GM12878 (cell line): ENCODE data around the gene UGT2A3. TPM values are rescaled to one million over a fixed set of nuclear protein-coding genes. Genes with fewer than 3 reads are reported as not detected.
A peak's percentile ranks its signal among the peaks of the same experiment; 100 is the strongest.

Experiments
- ATAC-seq: fragments of 200-7000 bp; cut with Tn5 transposase; 3 replicates; pipeline ENCODE4 v1.9.1; 2020; ENCODE audit warnings: mild to moderate bottlenecking, moderate library complexity
- BruUV-seq: library from RNA; stranded (reverse); fragments of 400-500 nt; replicated peaks from 2 replicates; lab custom pipeline; 2021; lab: Mats Ljungman, UMichigan
- CTCF ChIA-PET: fragments of 300-600 bp; sonication (Branson Sonifier 250); formaldehyde crosslinking; extraction: SDS; loops from one replicate; lab custom pipeline; 2021; ENCODE audit warnings: inconsistent platforms; lab: Yijun Ruan, JAX
- POLR2A ChIA-PET: fragments of 350-600 bp; formaldehyde crosslinking; extraction: SDS; loops from one replicate; lab custom pipeline; 2021; ENCODE audit warnings: inconsistent platforms; lab: Charles Lee
- RAD21 ChIA-PET: fragments of 300-600 bp; sonication (Branson Sonifier 250); formaldehyde crosslinking; loops from one replicate; lab custom pipeline; 2023; ENCODE audit warnings: antibody characterized with exemption; ENCODE audit not compliant: unreplicated experiment; lab: Charles Lee
- SMC1A ChIA-PET: fragments of 300-600 bp; sonication (Branson Sonifier 250); formaldehyde crosslinking; loops from one replicate; lab custom pipeline; 2023; ENCODE audit not compliant: unreplicated experiment, uncharacterized antibody; lab: Charles Lee
- DNase-seq: peaks from one replicate; pipeline ENCODE4 v3.0.0-alpha.2; 2011; ENCODE audit warnings: low read depth, low spot score
- FAIRE-seq: peaks from 3 replicates; lab custom pipeline; 2011; peaks lifted over from hg19 to GRCh38; lab: Jason Lieb, UNC
- H2AFZ ChIP-seq: 2 replicates; pipeline ENCODE4 v1.6.0; 2011; ENCODE audit warnings: low read depth, low read length, control low read depth; ENCODE audit not compliant: control insufficient read depth
- H3K27ac ChIP-seq: 2 replicates; pipeline ENCODE4 v1.5.1; 2011; ENCODE audit warnings: control low read depth; ENCODE audit not compliant: control insufficient read depth, insufficient read depth
- H3K27me3 ChIP-seq, 2 experiments: replicated peaks in 1 of 2; 2 replicates each; pipeline versions ENCODE4 v1.6.0 to v1.6.1; 2011; ENCODE audit warnings: low read length in 1 of 2; ENCODE audit not compliant: control insufficient read depth in 2 of 2, insufficient read depth in 2 of 2
- H3K36me3 ChIP-seq, 2 experiments: 2 replicates each; pipeline ENCODE4 v1.5.1; 2011; ENCODE audit warnings: low read length in 1 of 2; ENCODE audit not compliant: control insufficient read depth in 2 of 2, insufficient read depth in 2 of 2
- H3K4me1 ChIP-seq: 2 replicates; pipeline ENCODE4 v1.6.1; 2011; ENCODE audit warnings: mild to moderate bottlenecking, low read length, moderate library complexity, mixed read lengths; ENCODE audit not compliant: control insufficient read depth, insufficient read depth
- H3K4me2 ChIP-seq: 2 replicates; pipeline ENCODE4 v1.6.0; 2011; ENCODE audit warnings: control low read depth; ENCODE audit not compliant: control insufficient read depth, insufficient read depth
- H3K4me3 ChIP-seq: fragments of 200-600 bp; sonication (generic); 2 replicates; pipeline ENCODE4 v1.5.1; 2016
- H3K79me2 ChIP-seq: 2 replicates; pipeline ENCODE4 v1.6.0; 2011; ENCODE audit warnings: low read length; ENCODE audit not compliant: control insufficient read depth, insufficient read depth
- H3K9ac ChIP-seq: 2 replicates; pipeline ENCODE4 v1.8.0; 2011; ENCODE audit warnings: low read length, control low read depth, mixed read lengths; ENCODE audit not compliant: control insufficient read depth, insufficient read depth
- H3K9me3 ChIP-seq: replicated peaks from 3 replicates; pipeline ENCODE4 v1.5.1; 2011; ENCODE audit warnings: mild to moderate bottlenecking, low read length; ENCODE audit not compliant: control insufficient read depth, insufficient read depth
- H4K20me1 ChIP-seq: 2 replicates; pipeline ENCODE4 v1.6.0; 2011; ENCODE audit not compliant: control insufficient read depth, insufficient read depth
- FOXK2 ChIP-seq: fragments of 450-650 bp; IDR thresholded peaks from 2 replicates; pipeline ENCODE4 v1.6.1; 2017; ENCODE audit warnings: mild to moderate bottlenecking, moderate library complexity
- IRF4 ChIP-seq: IDR thresholded peaks from 2 replicates; pipeline ENCODE4 v1.6.1; 2011; ENCODE audit warnings: low read depth, low read length
- KDM1A ChIP-seq: fragments of 200-600 bp; sonication (generic); IDR thresholded peaks from 2 replicates; pipeline ENCODE4 v1.6.1; 2016; ENCODE audit warnings: borderline replicate concordance
- MTA3 ChIP-seq: IDR thresholded peaks from 2 replicates; pipeline ENCODE4 v1.6.1; 2012; ENCODE audit warnings: low read length, inconsistent platforms, borderline replicate concordance
- RCOR1 ChIP-seq: conservative IDR thresholded peaks from 2 replicates; pipeline ENCODE4 v1.6.1; 2012; ENCODE audit warnings: low read depth, low read length, improper control_type of control experiment
- RELA ChIP-seq: fragments of 450-650 bp; IDR thresholded peaks from 2 replicates; pipeline ENCODE4 v1.8.0; 2014; ENCODE audit warnings: borderline replicate concordance; ENCODE audit not compliant: partially characterized antibody
- SMAD5 ChIP-seq: IDR thresholded peaks from 2 replicates; pipeline ENCODE4 v1.6.1; 2016; ENCODE audit warnings: antibody characterized with exemption, low read depth
- WGBS: methylation state at CpG from one replicate; pipeline ENCODE4 v1.1.6; 2016; ENCODE audit warnings: low lambda C conversion rate; ENCODE audit not compliant: insufficient replicate concordance, insufficient coverage; ENCODE audit errors: missing lambda C conversion rate; 5-methylcytosine and 5-hydroxymethylcytosine counted together
- in situ Hi-C: fragments of 300-500 bp; cut with MboI; formaldehyde crosslinking; loops from 9 replicates; pipeline ENCODE4 v1.14.3; 2018; ENCODE audit warnings: mixed read lengths
- intact Hi-C: fragments of 100-400 bp; cut with micrococcal nuclease; formaldehyde crosslinking; loops from one replicate; pipeline ENCODE4 v1.14.2; 2022; ENCODE audit not compliant: unreplicated experiment
- polyA plus RNA-seq, 11 experiments: library from polyadenylated mRNA; depleted of rRNA in 4 of 11; unstranded in 6 of 11; stranded (reverse) in 5 of 11; fragments of >200 nt; fragmentation: Nextera tagmentation in 4 of 11; fragmentation: Illumina TruSeq in 1 of 11; extraction: Ambion mirVana in 4 of 11; extraction: Trizol in 1 of 11; gene quantifications; 1 replicate in 1 of 11; 2 replicates in 10 of 11; pipeline versions ENCODE4 v1.2.1 to v1.2.3, GENCODE V29; 2011 to 2016; ENCODE audit warnings: inconsistent platforms in 2 of 11, missing spikeins in 2 of 11, low read depth in 1 of 11
- total RNA-seq, 4 experiments: library from RNA; depleted of rRNA in 3 of 4; stranded (reverse); fragments of >200 nt in 3 of 4; fragmentation: Illumina TruSeq in 1 of 4; extraction: Trizol in 1 of 4; gene quantifications; 2 replicates each; pipeline versions ENCODE4 v1.2.1 to v1.2.3, GENCODE V29; 2013 to 2021
- TF ChIP-seq, protein P1 (sequence below): IDR thresholded peaks from 2 replicates; pipeline ENCODE4 v1.6.1; 2011; ENCODE audit warnings: mild to moderate bottlenecking, low read depth, low read length, moderate library complexity; ENCODE audit not compliant: insufficient replicate concordance
- TF ChIP-seq, protein P2 (sequence below): fragments of 150-350 bp; IDR thresholded peaks from 2 replicates; pipeline ENCODE4 v1.6.1; 2016; ENCODE audit warnings: low read depth, low read length
- TF ChIP-seq, protein P3 (sequence below): fragments of 450-650 bp; IDR thresholded peaks from 2 replicates; pipeline ENCODE4 v1.6.1; 2017; ENCODE audit warnings: mild to moderate bottlenecking, low read depth, inconsistent platforms; ENCODE audit not compliant: poor library complexity, severe bottlenecking

Gene UGT2A3
- total and polyA plus RNA-seq, 10 of the 15 experiments (the other 5 are each of a cell fraction or from before 2014, with no cell fraction given): 0.04 to 0.18 (median 0.09) TPM; not detected in 2

DNA sequence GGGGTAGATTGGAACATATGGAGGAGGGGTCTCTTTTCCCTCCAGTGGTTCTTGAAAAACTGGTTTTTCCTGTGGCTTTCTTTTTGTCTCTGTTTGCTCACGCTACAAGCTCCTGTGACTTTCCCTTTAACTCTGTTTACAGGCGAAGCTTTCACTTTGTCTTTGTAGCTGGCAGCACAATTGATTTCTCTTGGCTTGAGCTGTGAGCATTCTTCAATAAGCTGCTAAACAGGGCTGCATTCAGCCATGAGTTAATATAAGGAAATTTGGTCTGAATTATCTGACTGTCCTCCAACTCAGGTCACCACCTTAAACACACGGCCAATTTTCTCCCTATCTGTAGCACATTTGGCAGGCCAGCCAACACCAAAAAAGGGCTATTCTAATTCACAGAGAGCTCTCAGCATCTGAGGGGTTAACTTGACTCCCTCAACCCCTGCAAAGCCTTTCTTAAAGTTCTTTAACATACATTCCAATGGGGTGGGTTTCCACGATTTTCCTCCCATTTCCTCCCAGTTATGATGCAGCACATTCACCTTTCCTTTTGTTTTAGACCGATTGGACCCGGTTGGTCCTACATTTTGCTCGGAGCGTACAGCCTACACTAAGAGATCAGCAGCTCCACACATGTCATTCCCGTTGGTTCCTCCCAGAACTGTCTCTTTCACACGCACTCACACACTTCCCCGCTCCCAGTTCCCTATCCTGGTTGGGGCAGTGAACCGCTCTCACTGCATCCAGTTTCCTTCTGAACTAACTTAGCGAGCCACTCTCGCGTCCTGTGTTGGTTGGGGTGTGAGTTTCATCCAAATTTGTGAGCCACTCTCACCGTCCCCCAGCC, 45.4 kb downstream of the UGT2A3 start:
- Histone ChIP-seq H3K79me2 (no peaks in the 10 kb centered on the region), H3K4me2 (no peak overlapping the region), H3K9me3 (no peaks in the 10 kb centered on the region), H2AFZ (no peak overlapping the region; the same call in 1 of the 2 replicates), H3K27ac (no peak overlapping the region), H3K9ac (no peak overlapping the region), H3K4me3 (no peak overlapping the region), H4K20me1 (no peaks in the 10 kb centered on the region), H3K4me1 (no peaks in the 10 kb centered on the region), H3K36me3 (no peaks in the 10 kb centered on the region), H3K27me3 (no peaks in the 10 kb centered on the region)
- CTCF ChIA-PET: interaction anchor here (0.6 to 3.1 kb wide), 17 partner anchors 10 to 263 kb away, joined by 3 to 42 read pairs (median 6); partner anchors contain the start of gene UGT2A3
- intact Hi-C loops (loop anchor here (2.0 to 10.0 kb wide), 3 partner anchors 153 to 631 kb away; no protein-coding TSS in a partner anchor), in situ Hi-C loops (loop anchor here (10.0 kb wide), 1 partner anchor 269 kb away; no protein-coding TSS in a partner anchor)
- 43% methylated on average over 16 of the region's 16 CpGs for WGBS
- FAIRE-seq (no peak), ATAC-seq (peak; percentile 49), DNase-seq (no peak)
- no TSS peak for BruUV-seq
- SMC1A ChIA-PET: interaction anchor here (0.7 to 2.6 kb wide), 23 partner anchors 8 to 264 kb away, joined by 3 to 40 read pairs (median 4); partner anchors contain the start of gene UGT2A3
- RAD21 ChIA-PET: interaction anchor here (0.9 to 3.1 kb wide), 15 partner anchors 9 to 408 kb away, joined by 3 to 29 read pairs (median 5); partner anchors contain the start of genes UGT2A3 and UGT2B7
- POLR2A ChIA-PET: interaction anchor here (0.8 to 1.7 kb wide), 4 partner anchors 48 to 151 kb away, joined by 3 to 7 read pairs (median 4); no protein-coding TSS in a partner anchor
- TF ChIP-seq SMAD5 (no peak), KDM1A (no peak), MTA3 (no peak), RELA (no peak), IRF4 (no peak), RCOR1 (no peak), FOXK2 (no peak)
- TF ChIP-seq, protein P1, sequence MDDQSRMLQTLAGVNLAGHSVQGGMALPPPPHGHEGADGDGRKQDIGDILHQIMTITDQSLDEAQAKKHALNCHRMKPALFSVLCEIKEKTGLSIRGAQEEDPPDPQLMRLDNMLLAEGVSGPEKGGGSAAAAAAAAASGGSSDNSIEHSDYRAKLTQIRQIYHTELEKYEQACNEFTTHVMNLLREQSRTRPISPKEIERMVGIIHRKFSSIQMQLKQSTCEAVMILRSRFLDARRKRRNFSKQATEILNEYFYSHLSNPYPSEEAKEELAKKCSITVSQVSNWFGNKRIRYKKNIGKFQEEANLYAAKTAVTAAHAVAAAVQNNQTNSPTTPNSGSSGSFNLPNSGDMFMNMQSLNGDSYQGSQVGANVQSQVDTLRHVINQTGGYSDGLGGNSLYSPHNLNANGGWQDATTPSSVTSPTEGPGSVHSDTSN: no peak
- TF ChIP-seq, protein P2, sequence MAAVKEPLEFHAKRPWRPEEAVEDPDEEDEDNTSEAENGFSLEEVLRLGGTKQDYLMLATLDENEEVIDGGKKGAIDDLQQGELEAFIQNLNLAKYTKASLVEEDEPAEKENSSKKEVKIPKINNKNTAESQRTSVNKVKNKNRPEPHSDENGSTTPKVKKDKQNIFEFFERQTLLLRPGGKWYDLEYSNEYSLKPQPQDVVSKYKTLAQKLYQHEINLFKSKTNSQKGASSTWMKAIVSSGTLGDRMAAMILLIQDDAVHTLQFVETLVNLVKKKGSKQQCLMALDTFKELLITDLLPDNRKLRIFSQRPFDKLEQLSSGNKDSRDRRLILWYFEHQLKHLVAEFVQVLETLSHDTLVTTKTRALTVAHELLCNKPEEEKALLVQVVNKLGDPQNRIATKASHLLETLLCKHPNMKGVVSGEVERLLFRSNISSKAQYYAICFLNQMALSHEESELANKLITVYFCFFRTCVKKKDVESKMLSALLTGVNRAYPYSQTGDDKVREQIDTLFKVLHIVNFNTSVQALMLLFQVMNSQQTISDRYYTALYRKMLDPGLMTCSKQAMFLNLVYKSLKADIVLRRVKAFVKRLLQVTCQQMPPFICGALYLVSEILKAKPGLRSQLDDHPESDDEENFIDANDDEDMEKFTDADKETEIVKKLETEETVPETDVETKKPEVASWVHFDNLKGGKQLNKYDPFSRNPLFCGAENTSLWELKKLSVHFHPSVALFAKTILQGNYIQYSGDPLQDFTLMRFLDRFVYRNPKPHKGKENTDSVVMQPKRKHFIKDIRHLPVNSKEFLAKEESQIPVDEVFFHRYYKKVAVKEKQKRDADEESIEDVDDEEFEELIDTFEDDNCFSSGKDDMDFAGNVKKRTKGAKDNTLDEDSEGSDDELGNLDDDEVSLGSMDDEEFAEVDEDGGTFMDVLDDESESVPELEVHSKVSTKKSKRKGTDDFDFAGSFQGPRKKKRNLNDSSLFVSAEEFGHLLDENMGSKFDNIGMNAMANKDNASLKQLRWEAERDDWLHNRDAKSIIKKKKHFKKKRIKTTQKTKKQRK: no peak
- TF ChIP-seq, protein P3, sequence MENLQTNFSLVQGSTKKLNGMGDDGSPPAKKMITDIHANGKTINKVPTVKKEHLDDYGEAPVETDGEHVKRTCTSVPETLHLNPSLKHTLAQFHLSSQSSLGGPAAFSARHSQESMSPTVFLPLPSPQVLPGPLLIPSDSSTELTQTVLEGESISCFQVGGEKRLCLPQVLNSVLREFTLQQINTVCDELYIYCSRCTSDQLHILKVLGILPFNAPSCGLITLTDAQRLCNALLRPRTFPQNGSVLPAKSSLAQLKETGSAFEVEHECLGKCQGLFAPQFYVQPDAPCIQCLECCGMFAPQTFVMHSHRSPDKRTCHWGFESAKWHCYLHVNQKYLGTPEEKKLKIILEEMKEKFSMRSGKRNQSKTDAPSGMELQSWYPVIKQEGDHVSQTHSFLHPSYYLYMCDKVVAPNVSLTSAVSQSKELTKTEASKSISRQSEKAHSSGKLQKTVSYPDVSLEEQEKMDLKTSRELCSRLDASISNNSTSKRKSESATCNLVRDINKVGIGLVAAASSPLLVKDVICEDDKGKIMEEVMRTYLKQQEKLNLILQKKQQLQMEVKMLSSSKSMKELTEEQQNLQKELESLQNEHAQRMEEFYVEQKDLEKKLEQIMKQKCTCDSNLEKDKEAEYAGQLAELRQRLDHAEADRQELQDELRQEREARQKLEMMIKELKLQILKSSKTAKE: no peak
